Stimulated activated CD4-positive, alpha-beta T cell treated with anti-CD3 and anti-CD28 coated beads, Interleukin-4, amount 100 ng/mL, for 4 hours (primary cell): ENCODE measurements around the gene AGAP1.

ENCODE experiments used
- DNase-seq, 2 experiments: peaks; one replicate each; pipeline ENCODE4 v3.0.0-alpha.2; 2020

AGAP1 gene

DNA sequence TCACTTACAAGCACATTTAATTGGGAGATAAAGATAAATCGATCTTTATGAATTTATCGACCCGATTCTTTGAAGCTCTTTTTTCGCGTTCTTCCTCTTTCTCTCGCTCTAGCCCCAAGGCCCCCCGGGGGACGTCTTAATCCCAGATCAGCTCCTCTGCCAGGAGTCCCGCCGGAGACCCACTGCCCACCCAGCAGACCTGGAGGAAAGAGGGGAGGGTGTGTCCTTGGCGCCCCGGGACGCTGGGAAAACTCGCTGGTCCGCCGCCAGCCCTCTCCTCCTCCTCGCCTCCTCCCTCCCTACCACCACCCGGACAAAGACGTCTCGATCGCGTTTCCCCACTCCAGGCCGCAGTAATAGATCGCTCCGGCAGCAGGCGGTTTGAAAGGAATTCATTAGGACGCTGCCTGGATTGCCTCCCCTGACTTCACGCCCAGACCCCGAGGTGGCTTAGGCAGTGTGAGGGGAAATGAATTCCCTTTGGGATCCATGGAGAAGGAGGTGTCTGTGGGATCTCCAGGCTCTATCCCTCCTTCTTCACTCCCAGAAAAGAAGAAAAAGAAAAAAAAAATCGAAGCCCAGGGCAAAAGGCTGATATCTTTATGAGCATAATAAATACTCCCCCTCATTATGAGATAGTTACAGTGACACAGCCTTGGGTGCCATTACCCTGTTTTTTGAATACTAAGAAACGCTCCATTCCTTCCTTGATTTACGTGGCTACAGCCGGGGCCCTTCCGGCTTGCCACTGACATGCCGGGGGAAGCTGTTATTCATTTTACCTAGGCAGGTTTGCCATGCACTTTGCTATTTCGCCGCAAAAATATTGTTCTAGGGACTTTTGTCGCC is 676.1 kb downstream of the AGAP1 start:
- DNase-seq, result no peak

DNA sequence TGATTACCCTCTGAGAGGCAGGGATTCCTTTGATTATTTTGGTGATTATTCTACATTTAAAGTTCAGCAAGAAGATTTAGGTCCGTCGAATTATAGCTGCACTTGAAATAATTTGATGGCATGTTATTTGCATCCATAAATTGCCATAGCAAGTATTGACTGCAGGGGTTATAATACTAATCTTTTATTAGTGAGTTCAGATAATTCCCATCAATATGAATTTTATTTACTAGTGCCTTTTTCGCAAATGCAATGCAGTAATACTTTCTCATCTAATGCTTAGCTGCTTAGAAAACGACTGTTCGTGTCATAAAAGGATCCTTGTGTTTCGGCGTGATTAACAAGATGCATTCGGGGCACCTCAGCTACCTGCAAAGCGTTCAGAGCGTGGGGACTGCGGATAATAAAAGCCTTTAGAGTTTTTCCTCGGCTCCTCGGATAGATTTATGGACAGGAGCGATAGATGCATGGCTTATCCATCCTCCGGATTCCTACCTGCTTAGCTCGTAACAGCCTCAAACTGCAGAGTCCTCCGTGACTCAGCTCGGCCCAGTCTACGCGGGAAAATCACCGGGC is 676.8 kb downstream of the AGAP1 start:
- no peak for DNase-seq

GRCh38 chr2:236171181-236171679 is 677.4 kb downstream of the AGAP1 start:
- DNase-seq, result no peak

DNA sequence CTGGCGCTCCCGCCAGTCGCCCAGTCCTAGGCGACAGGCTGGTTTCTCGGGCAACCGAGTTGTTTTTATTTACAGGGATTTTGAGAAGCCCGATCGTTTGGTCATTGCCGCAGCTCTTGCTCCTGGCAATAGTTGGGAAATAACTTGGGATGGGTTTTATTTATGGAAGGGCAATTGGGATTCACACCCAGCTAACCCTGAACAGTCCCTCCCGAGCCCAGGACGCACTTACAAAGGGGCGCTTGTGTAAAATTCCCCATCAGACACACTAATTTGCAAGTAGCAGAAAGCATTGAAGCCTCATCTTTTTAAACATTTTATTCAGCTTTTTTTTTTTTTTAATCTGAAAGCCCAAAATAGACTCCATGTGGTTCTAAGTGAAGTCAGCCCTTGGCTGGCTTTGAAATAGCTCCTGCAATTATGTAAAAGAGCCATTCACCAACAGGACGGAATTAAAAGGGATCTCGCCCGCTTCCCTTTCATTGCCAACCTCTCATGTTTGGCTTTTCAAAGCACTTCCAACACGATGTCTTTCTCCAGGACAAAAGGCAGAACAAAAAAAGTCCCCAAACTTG is 677.9 kb downstream of the AGAP1 start:
- DNase-seq, result no peak

- DNase-seq, result no peak
These were observed 678.6 kb downstream of the AGAP1 start for GRCh38 chr2:236172255-236173035.

DNA sequence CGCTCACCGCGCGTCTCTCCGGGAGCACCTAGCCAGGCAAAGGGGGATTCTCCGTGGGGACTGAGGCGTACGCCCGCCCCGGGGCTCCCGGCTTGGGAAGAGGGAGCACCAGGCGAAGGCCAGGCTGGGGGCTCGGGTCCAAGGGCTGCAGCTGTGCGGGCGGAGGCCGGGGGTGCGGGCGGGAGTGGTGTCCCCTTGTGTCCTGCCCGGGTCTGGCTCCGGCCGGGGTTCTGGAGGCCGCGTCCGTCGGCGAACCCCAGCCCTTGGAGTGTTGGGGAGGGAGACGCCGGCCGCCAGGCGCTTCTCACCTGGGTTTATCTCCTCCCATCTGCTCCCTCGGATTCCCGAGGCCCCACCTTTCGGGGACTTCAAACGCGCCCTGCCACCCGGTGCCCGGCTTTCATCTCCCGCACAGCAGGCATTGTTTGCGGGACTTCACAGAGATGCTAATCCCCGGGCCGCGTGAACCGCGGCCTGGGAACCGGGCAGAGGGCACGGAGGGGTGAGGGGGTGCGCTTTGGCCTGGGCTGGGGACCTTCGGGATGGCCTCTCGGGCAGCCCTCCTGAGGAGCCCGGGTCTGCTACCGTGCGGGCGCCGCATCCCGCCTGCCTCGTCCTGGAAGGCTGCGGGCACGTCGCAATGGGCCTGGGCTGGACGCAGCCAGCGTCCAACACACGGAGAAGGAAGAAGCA is 679.3 kb downstream of the AGAP1 start:
- DNase-seq, result no peak

- DNase-seq, result no peak
These were observed 680.1 kb downstream of the AGAP1 start for GRCh38 chr2:236173729-236174607.

DNA sequence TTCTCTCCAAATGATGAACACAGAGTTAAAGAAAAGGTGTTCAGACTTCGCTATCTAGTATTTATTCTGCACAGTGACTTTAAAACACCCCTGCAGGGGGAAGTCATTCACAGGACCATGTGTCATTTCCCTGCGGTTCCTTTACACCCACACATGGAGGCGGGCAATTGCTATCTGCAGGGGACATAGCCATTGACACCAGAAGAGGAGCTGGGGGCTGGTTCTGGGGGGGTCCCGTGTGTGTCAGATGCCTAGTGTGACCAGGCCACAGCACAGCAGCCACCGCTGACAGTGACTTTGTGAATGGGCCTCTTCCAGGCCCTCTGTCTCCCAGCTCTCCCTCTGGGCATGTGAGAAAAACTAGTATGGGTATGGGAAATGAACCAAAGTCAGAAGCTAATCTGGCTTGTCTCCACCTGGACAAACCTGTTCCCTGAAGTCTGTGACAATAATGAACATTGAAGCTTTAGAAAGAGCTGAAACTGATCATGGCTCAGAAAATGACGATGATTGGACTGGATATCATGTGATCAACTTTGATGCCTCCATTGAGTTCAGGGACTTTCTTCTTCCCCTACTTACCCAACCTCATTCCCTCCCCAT is 681.8 kb downstream of the AGAP1 start:
- DNase-seq, result no peak

GRCh38 chr2:236176417-236176816 is 682.6 kb downstream of the AGAP1 start:
- no peak for DNase-seq

DNA sequence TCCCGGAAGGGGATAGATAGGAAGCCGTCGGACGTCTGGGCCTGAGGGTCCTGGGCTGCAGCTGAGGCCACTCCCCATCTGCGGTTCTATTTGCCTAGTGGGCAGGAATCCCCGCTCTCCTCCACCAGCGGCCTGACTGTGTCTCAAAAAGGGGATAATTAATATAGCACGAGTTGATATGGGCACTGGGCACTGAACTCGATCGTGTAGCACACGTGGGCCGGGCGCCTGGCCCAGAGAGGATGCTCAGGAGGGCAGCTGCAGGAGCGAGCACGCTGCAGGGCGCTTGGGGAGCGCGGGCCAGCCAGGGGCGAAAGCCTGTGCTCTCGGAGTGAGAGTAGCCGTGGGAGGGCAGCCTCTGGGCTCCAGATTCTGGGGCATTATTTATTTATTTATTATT is 683.1 kb downstream of the AGAP1 start:
- DNase-seq, result no peak

GRCh38 chr2:236177604-236177966 is 683.7 kb downstream of the AGAP1 start:
- DNase-seq, result no peak

DNA sequence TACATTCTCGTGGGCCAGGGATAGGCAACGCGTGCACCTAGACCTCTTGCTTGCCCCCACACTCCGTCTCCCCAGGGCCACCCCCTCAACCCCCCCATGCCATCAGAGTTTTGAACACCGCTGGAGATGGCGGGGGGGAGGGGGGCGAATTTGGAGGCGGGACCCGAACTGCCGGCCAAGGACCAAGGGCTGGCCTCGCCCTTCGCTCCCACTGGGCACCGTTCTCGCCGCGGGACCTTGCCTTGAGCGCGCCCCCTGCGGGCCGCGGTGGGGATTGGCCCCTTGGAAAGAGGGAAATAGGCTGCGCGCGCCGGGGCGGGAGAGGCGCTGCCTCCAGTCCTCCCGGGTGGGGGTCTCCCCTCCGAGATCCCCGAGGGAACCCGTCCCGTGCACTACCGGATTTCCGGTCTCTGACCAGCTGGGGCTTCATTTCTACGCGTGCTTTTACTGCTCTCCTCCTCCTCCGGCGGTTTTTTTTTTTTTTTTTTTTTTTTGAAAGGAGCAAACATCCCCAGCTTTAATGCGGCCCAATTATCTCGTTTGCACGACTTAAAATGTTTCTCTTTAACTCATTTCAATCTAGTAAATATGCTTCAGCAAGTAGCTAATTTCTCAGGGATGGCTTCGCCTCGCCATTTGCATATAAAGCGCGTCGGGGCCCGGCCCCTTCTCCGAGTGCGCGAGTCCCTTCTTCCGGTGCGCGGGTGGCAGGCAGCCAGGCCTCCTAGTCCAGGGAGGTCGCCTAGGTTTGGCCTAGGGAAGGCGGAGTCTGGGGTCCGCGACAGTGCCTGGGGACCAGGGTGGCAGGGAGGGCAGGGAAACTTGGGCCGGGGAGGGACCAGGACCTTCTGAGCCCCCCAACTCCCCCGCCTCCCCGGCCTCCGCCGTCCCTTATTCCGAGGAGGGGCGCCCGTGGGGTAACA is 684.4 kb downstream of the AGAP1 start:
- DNase-seq, result peak in 1 of 2 experiments; percentile 34

DNA sequence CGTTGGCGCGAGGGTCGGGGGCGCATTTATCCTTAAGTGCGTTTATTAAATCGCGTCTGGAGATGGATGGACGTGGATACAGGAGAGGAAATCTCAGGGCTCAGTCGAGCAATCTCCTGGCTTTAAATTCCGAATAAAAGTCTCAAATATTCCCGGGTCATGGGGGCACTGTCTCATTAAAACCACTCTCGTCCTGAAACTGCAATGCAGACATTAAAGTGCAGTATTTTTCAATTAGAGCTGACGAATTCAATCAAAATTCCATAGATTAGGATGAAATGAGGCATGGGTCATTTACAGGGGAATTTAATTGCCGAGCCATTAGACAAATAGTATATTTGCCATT is 685.0 kb downstream of the AGAP1 start:
- no peak for DNase-seq

DNA sequence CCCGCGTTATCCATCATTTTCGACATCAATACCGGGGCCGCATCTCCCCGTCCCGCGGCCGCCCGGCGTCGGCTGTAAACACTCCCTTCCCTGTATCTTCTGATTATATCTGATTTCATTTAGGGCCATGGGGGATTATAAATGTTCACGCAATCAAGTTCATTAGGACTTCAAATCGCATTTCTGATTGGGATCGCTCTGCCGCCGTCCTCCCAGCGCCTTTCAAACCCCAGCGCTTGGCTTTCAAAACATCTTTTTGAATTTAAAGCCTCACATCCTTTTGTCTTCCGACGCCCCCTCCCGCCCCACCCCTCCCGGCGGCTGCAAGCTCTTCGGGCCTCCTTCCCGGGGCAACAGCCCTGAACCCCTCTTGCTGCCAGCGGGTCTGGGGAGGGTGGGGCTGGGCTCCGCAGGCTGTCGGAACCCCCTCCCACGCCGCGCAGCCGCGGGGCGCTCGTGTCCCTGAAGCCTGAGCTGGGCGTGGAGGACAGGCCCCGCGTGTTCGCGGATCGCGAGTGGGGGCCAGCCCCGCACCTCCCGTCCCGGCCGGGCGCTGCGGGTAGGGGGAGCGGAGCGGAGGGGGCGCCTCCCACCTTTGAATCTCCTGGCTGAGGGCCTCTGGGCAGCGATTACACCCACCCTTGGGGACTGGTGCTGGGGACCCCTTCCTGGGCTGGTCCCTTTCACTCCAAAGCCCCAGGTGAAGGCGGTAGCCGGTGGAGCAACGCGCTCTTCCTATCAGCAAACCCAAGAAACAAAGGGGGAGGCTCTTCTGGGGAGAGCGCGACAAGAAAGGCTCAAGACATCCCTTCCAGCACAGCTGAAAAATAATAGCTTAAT is 685.6 kb downstream of the AGAP1 start:
- no peak for DNase-seq

GRCh38 chr2:236180076-236180816 is 686.4 kb downstream of the AGAP1 start:
- DNase-seq, result no peak

DNA sequence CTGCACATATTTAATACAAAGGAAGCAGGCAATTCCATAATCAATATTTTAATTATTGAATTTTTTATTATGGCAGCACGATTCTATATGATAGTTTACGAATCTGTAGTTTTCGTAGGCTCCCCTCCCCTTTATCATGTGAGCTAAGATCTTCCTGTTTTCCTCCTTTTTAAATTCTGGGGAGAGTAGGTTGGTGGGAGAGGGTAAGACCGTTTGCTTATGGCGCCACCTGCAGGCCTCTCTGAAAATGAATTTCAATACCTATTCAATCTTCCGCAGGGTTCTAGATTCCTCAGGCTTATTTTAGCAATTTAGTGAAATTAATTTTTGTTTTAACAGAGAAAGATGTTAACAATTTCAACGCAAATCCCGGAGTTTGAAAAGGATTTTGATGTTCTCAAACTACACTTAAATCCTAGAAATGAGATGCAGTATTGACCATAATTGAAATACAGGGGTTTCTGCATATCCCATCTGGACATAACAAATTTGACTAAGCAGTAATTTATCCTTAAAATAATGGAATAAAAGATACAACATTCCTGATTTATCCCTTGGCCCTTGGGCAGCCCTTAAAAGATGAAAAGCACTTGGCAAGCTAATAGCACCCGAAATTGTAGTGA is 687.1 kb downstream of the AGAP1 start:
- peak in 1 of 2 experiments; percentile 23 for DNase-seq
